ENCODE measurements around the gene BPIFB2.

- TF ChIP-seq POLR2AphosphoS5 (IDR thresholded peaks at IDR 0.05): no peak
- TF ChIP-seq, protein P1, sequence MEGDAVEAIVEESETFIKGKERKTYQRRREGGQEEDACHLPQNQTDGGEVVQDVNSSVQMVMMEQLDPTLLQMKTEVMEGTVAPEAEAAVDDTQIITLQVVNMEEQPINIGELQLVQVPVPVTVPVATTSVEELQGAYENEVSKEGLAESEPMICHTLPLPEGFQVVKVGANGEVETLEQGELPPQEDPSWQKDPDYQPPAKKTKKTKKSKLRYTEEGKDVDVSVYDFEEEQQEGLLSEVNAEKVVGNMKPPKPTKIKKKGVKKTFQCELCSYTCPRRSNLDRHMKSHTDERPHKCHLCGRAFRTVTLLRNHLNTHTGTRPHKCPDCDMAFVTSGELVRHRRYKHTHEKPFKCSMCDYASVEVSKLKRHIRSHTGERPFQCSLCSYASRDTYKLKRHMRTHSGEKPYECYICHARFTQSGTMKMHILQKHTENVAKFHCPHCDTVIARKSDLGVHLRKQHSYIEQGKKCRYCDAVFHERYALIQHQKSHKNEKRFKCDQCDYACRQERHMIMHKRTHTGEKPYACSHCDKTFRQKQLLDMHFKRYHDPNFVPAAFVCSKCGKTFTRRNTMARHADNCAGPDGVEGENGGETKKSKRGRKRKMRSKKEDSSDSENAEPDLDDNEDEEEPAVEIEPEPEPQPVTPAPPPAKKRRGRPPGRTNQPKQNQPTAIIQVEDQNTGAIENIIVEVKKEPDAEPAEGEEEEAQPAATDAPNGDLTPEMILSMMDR (IDR thresholded peaks at IDR 0.05): no peak
Observed at GRCh38 chr20:32991792-32992641, 15.5 kb upstream of the BPIFB2 start.
